Peyer's patch (tissue), 4 donors: ENCODE measurements around the gene PGAP1. TPM values are rescaled to one million over a fixed set of nuclear protein-coding genes. Genes with fewer than 3 reads are reported as not detected.

Experiments
- DNase-seq, 3 donors: peaks; one replicate each; pipeline ENCODE4 v3.0.0-alpha.2; 2017 to 2019
- H3K27ac ChIP-seq, 4 donors: fragments of 200-600 bp; sonication (generic); one replicate each; pipeline ENCODE4 v1.5.1; 2016 to 2019
- H3K27me3 ChIP-seq, 2 donors: fragments of 200-600 bp; sonication (generic); one replicate each; pipeline ENCODE4 v1.5.1; 2019
- H3K36me3 ChIP-seq, 3 donors: fragments of 200-600 bp; sonication (generic); one replicate each; pipeline ENCODE4 v1.5.1; 2016 to 2019
- H3K4me1 ChIP-seq, 4 donors: fragments of 200-600 bp; sonication (generic); one replicate each; pipeline ENCODE4 v1.5.1; 2016 to 2019
- H3K4me3 ChIP-seq, 4 donors: fragments of 200-600 bp; sonication (generic); 1 replicate in 3 of 4; 2 replicates in 1 of 4; pipeline ENCODE4 v1.5.1; 2016 to 2019; ENCODE audit warnings: mild to moderate bottlenecking in 1 of 4
- H3K9me3 ChIP-seq, 4 donors: fragments of 200-600 bp; sonication (generic); one replicate each; pipeline ENCODE4 v1.5.1; 2016 to 2019; ENCODE audit warnings: mild to moderate bottlenecking in 1 of 4
- CTCF ChIP-seq, 6 experiments: fragments of 450-650 bp in 4 of 6; fragments of 200-600 bp in 2 of 6; sonication (generic) in 1 of 6; IDR thresholded peaks; one replicate each; pipeline ENCODE4 v1.5.1; 2017 to 2019; ENCODE audit warnings: antibody characterized with exemption in 6 of 6, mild to moderate bottlenecking in 3 of 6, moderate library complexity in 1 of 6
- POLR2A ChIP-seq, 2 donors: fragments of 450-650 bp; IDR thresholded peaks; one replicate each; pipeline ENCODE4 v1.5.1; 2017; ENCODE audit warnings: antibody characterized with exemption in 2 of 2, mild to moderate bottlenecking in 2 of 2, moderate library complexity in 2 of 2
- total RNA-seq, 4 donors: library from RNA; depleted of rRNA; stranded (reverse); fragments of >200 nt; gene quantifications; one replicate each; pipeline ENCODE4 v1.1.0, GENCODE V29; 2016

PGAP1 gene
- total RNA-seq, 4 donors from 2014 or later = 15.7 to 41.2 (median 25.9) TPM

GRCh38 chr2:196949116-196949515 lies 22.6 kb upstream of the PGAP1 start:
- Histone ChIP-seq H3K36me3 (no peaks in the 10 kb centered on the region), H3K27me3 (no peaks in the 10 kb centered on the region), H3K4me3 (no peak overlapping the region), H3K9me3 (no peaks in the 10 kb centered on the region), H3K4me1 (no peaks in the 10 kb centered on the region), H3K27ac (no peak overlapping the region)
- no peak for TF ChIP-seq POLR2A (IDR thresholded peaks at IDR 0.05)
- no peak for TF ChIP-seq CTCF (IDR thresholded peaks at IDR 0.05)
- DNase-seq = no peak

DNA sequence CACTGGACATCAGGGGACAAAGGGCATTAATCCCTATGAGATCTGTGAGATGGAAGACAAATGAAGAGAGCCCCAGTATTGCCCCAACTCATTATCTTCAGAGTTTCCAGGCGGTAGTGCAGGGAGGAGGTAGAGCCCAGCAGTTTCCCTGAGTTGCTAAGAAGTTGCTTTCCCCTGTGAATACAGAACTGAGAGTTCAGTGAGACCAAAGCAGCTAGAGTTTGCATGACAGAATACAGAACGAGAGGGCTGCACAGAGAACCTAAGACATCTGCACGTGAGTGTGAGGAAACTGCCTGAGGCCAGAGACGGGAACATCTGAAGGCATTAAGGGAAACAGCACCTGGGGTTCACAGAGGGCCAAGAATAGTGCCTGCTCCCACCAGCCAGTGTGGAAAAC lies 18.1 kb upstream of the PGAP1 start:
- no peak for DNase-seq
- no peaks in the 10 kb centered on the region for H3K36me3 ChIP-seq
- TF ChIP-seq CTCF (IDR thresholded peaks at IDR 0.05) = no peak
- no peak for TF ChIP-seq POLR2A (IDR thresholded peaks at IDR 0.05)
- H3K27ac ChIP-seq = no peak overlapping the region
- H3K4me3 ChIP-seq = no peak overlapping the region
- H3K9me3 ChIP-seq = no peaks in the 10 kb centered on the region
- H3K4me1 ChIP-seq = no peaks in the 10 kb centered on the region
- H3K27me3 ChIP-seq = no peaks in the 10 kb centered on the region

GRCh38 chr2:196941398-196942078 lies 15.0 kb upstream of the PGAP1 start:
- Histone ChIP-seq H3K4me3 (no peak overlapping the region), H3K36me3 (no peaks in the 10 kb centered on the region), H3K9me3 (no peaks in the 10 kb centered on the region), H3K4me1 (no peaks in the 10 kb centered on the region), H3K27ac (no peak overlapping the region), H3K27me3 (no peaks in the 10 kb centered on the region)
- TF ChIP-seq CTCF (IDR thresholded peaks at IDR 0.05) (no peak), POLR2A (IDR thresholded peaks at IDR 0.05) (no peak)
- DNase-seq = no peak

GRCh38 chr2:196939371-196939770 lies 12.9 kb upstream of the PGAP1 start:
- DNase-seq = no peak
- Histone ChIP-seq H3K27ac (no peak overlapping the region), H3K4me3 (no peak overlapping the region), H3K4me1 (no peaks in the 10 kb centered on the region), H3K27me3 (no peaks in the 10 kb centered on the region), H3K36me3 (no peaks in the 10 kb centered on the region), H3K9me3 (no peaks in the 10 kb centered on the region)
- TF ChIP-seq CTCF (IDR thresholded peaks at IDR 0.05) (no peak), POLR2A (IDR thresholded peaks at IDR 0.05) (no peak)

DNA sequence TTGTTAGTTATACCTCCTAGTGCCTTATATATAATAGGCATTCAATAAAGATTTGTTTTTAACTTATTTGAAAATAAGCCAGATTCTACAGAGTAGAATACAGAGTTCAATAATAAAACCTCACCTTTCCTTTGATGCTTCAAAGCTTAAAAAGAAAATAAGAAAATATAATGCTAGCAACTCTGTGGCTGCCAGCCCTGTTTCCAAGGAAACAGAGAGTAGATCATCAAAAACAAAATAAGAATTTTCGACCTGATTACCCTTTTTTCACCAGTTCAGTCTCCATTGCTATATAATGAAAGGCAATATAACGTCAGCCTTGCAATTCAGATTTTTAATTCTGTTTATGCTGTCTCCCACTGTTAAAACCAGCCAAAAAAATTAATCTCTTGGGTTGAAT lies 8.9 kb upstream of the PGAP1 start:
- Histone ChIP-seq H3K9me3 (no peaks in the 10 kb centered on the region), H3K4me3 (no peak overlapping the region), H3K27me3 (no peaks in the 10 kb centered on the region), H3K4me1 (no peaks in the 10 kb centered on the region), H3K36me3 (no peaks in the 10 kb centered on the region), H3K27ac (no peak overlapping the region)
- no peak for DNase-seq
- TF ChIP-seq CTCF (IDR thresholded peaks at IDR 0.05) (no peak), POLR2A (IDR thresholded peaks at IDR 0.05) (no peak)

DNA sequence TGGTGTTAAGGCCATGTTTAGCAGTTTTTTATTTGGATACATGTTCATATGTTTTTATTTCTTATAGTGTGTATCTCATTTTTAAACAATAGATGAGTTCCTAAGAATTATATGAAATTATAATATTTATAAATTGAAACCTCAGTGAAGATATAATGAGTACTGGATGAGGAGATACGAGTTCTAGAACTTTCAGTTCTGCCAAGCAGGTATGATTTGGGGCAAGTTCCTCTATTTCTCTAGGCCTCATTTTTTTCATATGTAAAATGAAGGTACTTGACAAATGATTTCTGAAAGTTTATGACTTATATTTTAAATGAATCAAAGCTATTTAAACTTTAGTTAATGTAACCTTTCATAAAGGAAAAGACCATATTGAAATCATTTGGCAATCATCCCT lies 8.2 kb upstream of the PGAP1 start:
- Histone ChIP-seq H3K36me3 (no peaks in the 10 kb centered on the region), H3K9me3 (no peaks in the 10 kb centered on the region), H3K4me1 (no peaks in the 10 kb centered on the region), H3K4me3 (no peak overlapping the region), H3K27ac (no peak overlapping the region), H3K27me3 (no peaks in the 10 kb centered on the region)
- no peak for DNase-seq
- TF ChIP-seq POLR2A (IDR thresholded peaks at IDR 0.05) = no peak
- no peak for TF ChIP-seq CTCF (IDR thresholded peaks at IDR 0.05)
